SK-N-SH treated with all-trans-retinoic acid at 6 μM for 48 hours (cell line): ENCODE measurements around the gene WDR7.

Source experiments
- ATAC-seq: fragments of 200-7000 bp; cut with Tn5 transposase; 3 replicates; pipeline ENCODE4 v1.9.1; 2020; ENCODE audit warnings: mild to moderate bottlenecking, moderate library complexity
- CSDC2 ChIP-seq: fragments of 250-450 bp; sonication (Bioruptor Pico); IDR thresholded peaks from 2 replicates; pipeline ENCODE4 v1.5.0; 2020; ENCODE audit warnings: mild to moderate bottlenecking, moderate library complexity
- CSRNP3 ChIP-seq: fragments of 250-450 bp; sonication (Bioruptor Pico); IDR thresholded peaks from 2 replicates; pipeline ENCODE4 v1.5.1; 2021; ENCODE audit warnings: mild to moderate bottlenecking, moderate library complexity
- ESRRG ChIP-seq: fragments of 250-450 bp; sonication (Bioruptor Pico); IDR thresholded peaks from 2 replicates; pipeline ENCODE4 v1.6.1; 2021; ENCODE audit warnings: mild to moderate bottlenecking
- GLIS3 ChIP-seq: fragments of 250-450 bp; sonication (Bioruptor Pico); IDR thresholded peaks from 2 replicates; pipeline ENCODE4 v1.5.0; 2020; ENCODE audit warnings: mild to moderate bottlenecking, moderate library complexity
- ISL1 ChIP-seq: fragments of 250-450 bp; sonication (Bioruptor Pico); IDR thresholded peaks from 2 replicates; pipeline ENCODE4 v2.1.2; 2022; ENCODE audit warnings: mild to moderate bottlenecking, moderate library complexity
- OSR1 ChIP-seq: fragments of 250-450 bp; sonication (Bioruptor Pico); IDR thresholded peaks from 2 replicates; pipeline ENCODE4 v1.8.0; 2022; ENCODE audit warnings: moderate library complexity, mild to moderate bottlenecking, inconsistent platforms
- PATZ1 ChIP-seq: fragments of 250-450 bp; sonication (Bioruptor Pico); IDR thresholded peaks from 2 replicates; pipeline ENCODE4 v1.8.0; 2020; ENCODE audit warnings: mild to moderate bottlenecking, moderate library complexity, borderline replicate concordance
- POU6F1 ChIP-seq: fragments of 250-450 bp; sonication (Bioruptor Pico); IDR thresholded peaks from 2 replicates; pipeline ENCODE4 v1.8.0; 2021; ENCODE audit warnings: low read depth, mild to moderate bottlenecking, moderate library complexity, borderline replicate concordance
- RARB ChIP-seq: fragments of 250-450 bp; sonication (Bioruptor Pico); IDR thresholded peaks from 2 replicates; pipeline ENCODE4 v1.8.0; 2021; ENCODE audit warnings: mild to moderate bottlenecking, moderate library complexity
- SNAI2 ChIP-seq: fragments of 250-450 bp; sonication (Bioruptor Pico); IDR thresholded peaks from 2 replicates; pipeline ENCODE4 v1.5.0; 2020; ENCODE audit warnings: mild to moderate bottlenecking, moderate library complexity
- TCF4 ChIP-seq: fragments of 250-450 bp; sonication (Bioruptor Pico); IDR thresholded peaks from 2 replicates; pipeline ENCODE4 v1.8.0; 2021; ENCODE audit warnings: mild to moderate bottlenecking, moderate library complexity, borderline replicate concordance
- TOX ChIP-seq: fragments of 250-450 bp; sonication (Bioruptor Pico); IDR thresholded peaks from 2 replicates; pipeline ENCODE4 v1.8.0; 2021; ENCODE audit warnings: mild to moderate bottlenecking, moderate library complexity, borderline replicate concordance
- TSHZ2 ChIP-seq: fragments of 250-450 bp; sonication (Bioruptor Pico); IDR thresholded peaks from 2 replicates; pipeline ENCODE4 v1.5.0; 2020; ENCODE audit warnings: mild to moderate bottlenecking, moderate library complexity
- ZC3H10 ChIP-seq: fragments of 250-450 bp; sonication (Bioruptor Pico); IDR thresholded peaks from 2 replicates; pipeline ENCODE4 v1.5.1; 2021; ENCODE audit warnings: mild to moderate bottlenecking, moderate library complexity
- ZFP3 ChIP-seq: fragments of 250-450 bp; sonication (Bioruptor Pico); IDR thresholded peaks from 2 replicates; pipeline ENCODE4 v1.5.0; 2020; ENCODE audit warnings: mild to moderate bottlenecking, moderate library complexity
- ZFP30 ChIP-seq: fragments of 450-650 bp; formaldehyde crosslinking; IDR thresholded peaks from 2 replicates; pipeline ENCODE4 v1.5.0; 2022; ENCODE audit warnings: mild to moderate bottlenecking, moderate library complexity
- ZNF565 ChIP-seq: fragments of 450-650 bp; formaldehyde crosslinking; conservative IDR thresholded peaks from 2 replicates; pipeline ENCODE4 v1.5.0; 2020; ENCODE audit warnings: low read depth, mild to moderate bottlenecking, moderate library complexity
- ZNF8 ChIP-seq: fragments of 450-650 bp; formaldehyde crosslinking; IDR thresholded peaks from 2 replicates; pipeline ENCODE4 v1.5.0; 2020; ENCODE audit warnings: mild to moderate bottlenecking, moderate library complexity

WDR7 gene

GRCh38 chr18:56900195-56901094 lies 249.3 kb downstream of the WDR7 start (continued):
- TF ChIP-seq CSRNP3 (CRISPR knock-in tag) (no peak), ZNF8 (no peak), RARB (no peak), TOX (no peak)

- no peak for ATAC-seq
- TF ChIP-seq CSDC2 (CRISPR knock-in tag) (no peak), POU6F1 (no peak), SNAI2 (CRISPR knock-in tag) (no peak), OSR1 (CRISPR knock-in tag) (no peak), ZC3H10 (CRISPR knock-in tag) (no peak), PATZ1 (CRISPR knock-in tag) (no peak)
These were observed 250.8 kb downstream of the WDR7 start for GRCh38 chr18:56901919-56902318.

GRCh38 chr18:56902653-56903052 lies 251.5 kb downstream of the WDR7 start:
- ATAC-seq, result no peak
- TF ChIP-seq ZNF565 (CRISPR knock-in tag), result no peak
- TF ChIP-seq GLIS3 (CRISPR knock-in tag), result no peak
- no peak for TF ChIP-seq TSHZ2 (CRISPR knock-in tag)
- TF ChIP-seq ZFP30 (CRISPR knock-in tag), result no peak
- no peak for TF ChIP-seq ZFP3 (CRISPR knock-in tag)
- TF ChIP-seq SNAI2 (CRISPR knock-in tag), result no peak
- no peak for TF ChIP-seq TCF4
- no peak for TF ChIP-seq ISL1
- no peak for TF ChIP-seq ZNF8
- TF ChIP-seq ESRRG (CRISPR knock-in tag), result no peak
- no peak for TF ChIP-seq PATZ1 (CRISPR knock-in tag)
- no peak for TF ChIP-seq OSR1 (CRISPR knock-in tag)

GRCh38 chr18:56903686-56904085 lies 252.5 kb downstream of the WDR7 start:
- TF ChIP-seq ISL1, result no peak
- no peak for TF ChIP-seq CSRNP3 (CRISPR knock-in tag)
- TF ChIP-seq ZFP30 (CRISPR knock-in tag), result no peak
- TF ChIP-seq, all 23 proteins: peak for 0
- no peak for ATAC-seq
